Measurements from ENCODE around the gene SMC6.

Gene SMC6

DNA sequence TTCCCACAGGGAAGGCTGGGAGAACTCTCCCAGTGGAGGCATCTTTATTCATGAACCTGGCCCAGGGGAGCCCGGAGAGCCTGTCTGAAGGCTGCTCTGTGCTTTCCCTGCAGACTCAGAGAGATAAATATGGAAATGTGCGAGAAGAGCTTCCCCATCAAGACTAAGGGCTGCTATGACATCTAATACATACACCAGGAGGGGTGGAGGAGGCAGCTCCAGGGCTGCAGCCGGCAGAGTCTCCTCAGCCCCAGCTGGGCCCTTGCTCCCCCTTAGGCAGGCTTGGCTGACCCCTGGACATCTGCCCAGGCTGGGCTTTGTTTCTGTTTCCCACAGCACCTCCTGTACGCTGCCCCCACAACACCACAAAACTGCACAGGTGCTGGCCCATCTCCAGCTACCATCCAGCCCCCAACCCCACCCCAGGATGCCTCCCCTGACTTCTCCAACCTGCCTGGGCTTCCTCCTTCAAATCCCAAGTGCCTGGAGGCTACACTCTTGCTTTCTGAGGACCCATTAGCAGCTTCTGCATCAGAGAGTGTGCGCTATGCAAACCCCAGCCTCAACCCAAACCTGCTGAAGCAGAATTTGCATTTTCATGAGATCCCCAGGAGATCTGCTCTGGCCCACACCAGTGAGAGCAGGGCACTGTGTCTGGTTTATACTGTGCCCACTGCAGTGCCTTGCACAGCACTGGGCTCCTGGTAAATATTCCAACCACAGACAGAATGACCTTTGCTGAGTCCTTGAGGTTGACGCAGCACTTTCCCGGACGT is 116.3 kb downstream of the SMC6 start:
- Histone ChIP-seq H3K27ac (no peak overlapping the region), H3K4me3 (no peak overlapping the region)
- TF ChIP-seq, protein P1, sequence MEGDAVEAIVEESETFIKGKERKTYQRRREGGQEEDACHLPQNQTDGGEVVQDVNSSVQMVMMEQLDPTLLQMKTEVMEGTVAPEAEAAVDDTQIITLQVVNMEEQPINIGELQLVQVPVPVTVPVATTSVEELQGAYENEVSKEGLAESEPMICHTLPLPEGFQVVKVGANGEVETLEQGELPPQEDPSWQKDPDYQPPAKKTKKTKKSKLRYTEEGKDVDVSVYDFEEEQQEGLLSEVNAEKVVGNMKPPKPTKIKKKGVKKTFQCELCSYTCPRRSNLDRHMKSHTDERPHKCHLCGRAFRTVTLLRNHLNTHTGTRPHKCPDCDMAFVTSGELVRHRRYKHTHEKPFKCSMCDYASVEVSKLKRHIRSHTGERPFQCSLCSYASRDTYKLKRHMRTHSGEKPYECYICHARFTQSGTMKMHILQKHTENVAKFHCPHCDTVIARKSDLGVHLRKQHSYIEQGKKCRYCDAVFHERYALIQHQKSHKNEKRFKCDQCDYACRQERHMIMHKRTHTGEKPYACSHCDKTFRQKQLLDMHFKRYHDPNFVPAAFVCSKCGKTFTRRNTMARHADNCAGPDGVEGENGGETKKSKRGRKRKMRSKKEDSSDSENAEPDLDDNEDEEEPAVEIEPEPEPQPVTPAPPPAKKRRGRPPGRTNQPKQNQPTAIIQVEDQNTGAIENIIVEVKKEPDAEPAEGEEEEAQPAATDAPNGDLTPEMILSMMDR (IDR thresholded peaks at IDR 0.05) = no peak
- no peak for DNase-seq (ENCODE audit: low spot score)

DNA sequence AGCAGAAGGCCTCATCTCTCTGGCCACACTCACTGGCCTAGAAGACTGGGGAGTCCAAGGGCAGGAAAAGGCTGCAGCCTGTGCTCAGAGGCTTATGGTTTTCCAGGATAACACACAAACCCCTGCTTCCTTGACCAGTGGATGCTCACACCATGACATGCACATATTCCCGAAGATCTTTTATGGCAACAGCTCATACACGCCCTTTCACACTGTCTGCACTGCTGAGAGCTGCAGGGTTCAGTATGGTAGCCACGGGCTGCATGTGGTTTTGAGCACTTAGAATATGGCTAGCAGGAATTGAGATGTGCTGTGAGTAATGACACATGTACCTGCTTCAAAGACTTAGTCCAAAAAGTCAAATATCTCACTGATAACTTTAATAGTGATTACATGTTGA is 117.4 kb downstream of the SMC6 start:
- TF ChIP-seq, protein P1 (IDR thresholded peaks at IDR 0.05) = no peak
- Histone ChIP-seq H3K4me3 (no peak overlapping the region), H3K27ac (no peak overlapping the region)
- DNase-seq (ENCODE audit: low spot score) = no peak

- TF ChIP-seq, protein P1 (IDR thresholded peaks at IDR 0.05) = no peak
- no peak overlapping the region for H3K27ac ChIP-seq
- H3K4me3 ChIP-seq = no peak overlapping the region
- no peak for DNase-seq (ENCODE audit: low spot score)
Measured at GRCh38 chr2:17634997-17635396, 118.6 kb downstream of the SMC6 start.

DNA sequence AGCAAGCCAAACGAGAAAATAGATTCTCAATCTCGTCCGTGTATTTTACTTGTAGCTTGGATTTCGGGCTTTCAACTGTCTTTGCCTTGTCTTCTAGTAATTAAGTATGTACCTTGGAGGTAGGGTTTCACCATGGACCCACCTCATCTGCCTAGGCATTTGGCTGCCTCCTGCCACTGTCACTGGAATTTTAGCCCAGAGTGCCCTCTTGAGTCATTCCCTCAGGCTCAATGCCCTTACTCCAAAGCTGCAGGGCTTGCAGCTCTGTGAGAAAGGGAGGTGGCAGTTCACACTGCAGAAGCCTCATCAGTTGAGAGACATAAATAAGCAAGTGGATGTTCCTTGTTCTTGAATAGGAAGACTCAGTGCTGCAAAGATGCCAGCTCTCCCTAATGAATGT is 123.5 kb downstream of the SMC6 start:
- Histone ChIP-seq H3K4me3 (no peak overlapping the region), H3K27ac (no peak overlapping the region)
- DNase-seq (ENCODE audit: low spot score) = no peak
- TF ChIP-seq, protein P1 (IDR thresholded peaks at IDR 0.05) = no peak

DNA sequence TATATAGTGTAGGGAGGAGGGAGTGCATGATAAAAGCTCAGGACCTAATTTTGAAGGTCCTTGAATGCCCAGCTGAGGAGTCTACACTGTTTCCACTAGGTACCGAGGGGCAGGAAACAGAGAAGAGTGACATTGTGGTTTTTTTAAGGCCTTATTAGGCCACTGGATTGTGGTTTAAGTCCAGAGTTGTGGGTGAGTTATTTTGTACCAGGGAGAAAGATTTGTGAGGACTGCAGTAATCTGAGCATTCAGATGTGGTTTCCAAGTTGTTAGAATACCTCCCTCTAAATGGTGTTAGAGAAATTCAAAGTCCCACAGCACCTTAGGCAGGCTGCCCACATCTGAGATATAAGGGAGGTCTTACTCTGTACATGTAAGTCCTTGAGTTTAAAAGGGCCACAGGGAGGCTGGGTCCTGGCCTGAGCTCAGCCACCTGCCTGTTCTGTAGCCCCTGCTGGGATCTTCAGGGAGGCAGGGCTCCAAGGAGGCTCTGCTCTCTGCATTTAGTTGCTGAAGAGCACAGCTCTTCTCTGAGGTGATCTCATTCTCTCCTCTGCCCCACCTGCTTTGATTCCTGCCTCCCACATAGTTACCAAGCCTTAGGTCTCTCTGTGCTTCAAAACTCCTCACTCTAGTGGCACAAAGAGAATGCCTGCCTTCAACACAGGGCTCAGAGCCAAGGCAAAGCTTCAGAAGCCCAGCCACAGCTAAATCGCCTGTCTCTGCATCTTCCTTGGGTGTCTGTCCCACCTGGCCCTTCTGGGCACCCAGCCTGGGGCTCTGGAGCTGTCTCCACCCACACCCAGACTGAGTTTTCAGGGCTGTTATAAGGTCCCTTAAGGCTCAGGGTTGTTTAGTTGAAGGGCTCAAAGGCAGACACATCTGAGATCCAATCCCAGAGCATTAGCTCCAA is 125.0 kb downstream of the SMC6 start:
- Histone ChIP-seq H3K4me3 (no peak overlapping the region), H3K27ac (no peak overlapping the region)
- TF ChIP-seq, protein P1 (IDR thresholded peaks at IDR 0.05) = no peak
- no peak for DNase-seq (ENCODE audit: low spot score)

- Histone ChIP-seq H3K4me3 (no peak overlapping the region), H3K27ac (no peak overlapping the region)
- TF ChIP-seq, protein P1 (IDR thresholded peaks at IDR 0.05) = no peak
- no peak for DNase-seq (ENCODE audit: low spot score)
Measured at GRCh38 chr2:17627434-17627833, 126.2 kb downstream of the SMC6 start.

Measured in coronary artery (tissue), 2 donors.